ENCODE results near the gene KIFBP.

The KIFBP gene

DNA sequence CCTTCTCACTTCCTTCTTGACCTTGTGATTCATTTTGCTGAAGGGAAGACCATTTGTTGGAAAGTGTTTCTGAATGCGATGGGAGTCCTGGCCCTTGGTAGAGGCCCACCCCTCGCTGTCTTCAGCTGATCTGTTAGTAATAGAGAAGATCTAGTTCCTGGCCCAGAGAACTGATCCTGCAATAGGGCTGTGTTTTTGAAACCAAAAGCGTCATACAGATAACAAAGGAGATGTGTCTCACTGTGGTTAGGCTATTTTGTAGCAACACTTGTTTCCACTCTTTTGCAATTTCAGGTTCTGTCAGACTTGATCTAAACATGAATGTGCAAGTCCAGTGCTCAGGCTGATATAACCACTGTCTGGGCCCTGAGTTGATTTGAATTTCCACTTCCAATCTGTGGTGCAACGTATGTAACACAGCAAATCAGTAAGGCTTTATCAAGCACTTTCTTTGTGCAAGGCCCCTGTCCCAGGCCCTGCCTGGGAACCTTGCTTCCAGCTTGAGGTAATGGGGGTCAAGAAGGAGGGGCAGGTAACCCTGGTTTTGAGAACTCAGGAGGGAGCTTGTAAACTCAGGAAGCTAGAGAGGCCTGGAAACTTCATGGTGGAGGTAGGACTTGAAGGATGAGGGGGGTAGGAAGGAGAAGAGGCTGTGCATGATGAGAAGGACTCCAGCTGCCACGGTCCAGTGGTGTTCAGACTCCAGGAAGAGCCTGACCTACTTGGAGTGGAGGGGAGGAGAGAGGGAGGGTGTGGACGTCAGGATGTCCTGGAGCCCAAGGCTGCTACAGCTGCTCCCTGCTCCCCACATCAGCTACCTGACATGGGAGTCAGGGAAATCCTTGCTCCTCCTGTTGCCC is 57.1 kb downstream of the KIFBP start:
- Histone ChIP-seq H3K9me3 (ENCODE audit: insufficient read depth, low read depth, low read length) (no peaks in the 10 kb centered on the region), H3K79me2 (ENCODE audit: insufficient read depth, low read length) (no peaks in the 10 kb centered on the region), H4K20me1 (ENCODE audit: insufficient read depth, low read length, poor library complexity, severe bottlenecking) (no peaks in the 10 kb centered on the region), H3K9ac (ENCODE audit: low read depth, low read length, poor library complexity, severe bottlenecking) (no peak overlapping the region), H2AFZ (ENCODE audit: low read length) (peak overlapping the region; percentile 16; the same call in 1 of the 2 replicates), H3K27me3 (ENCODE audit: insufficient read depth, low read length, poor library complexity, severe bottlenecking) (no peaks in the 10 kb centered on the region), H3K9me2 (replicated peaks; ENCODE audit: low read depth, low read length) (no peaks in the 10 kb centered on the region), H3K4me3 (ENCODE audit: low read length, poor library complexity, severe bottlenecking) (no peak overlapping the region), H3K4me2 (ENCODE audit: low read depth, low read length, poor library complexity, severe bottlenecking) (no peak overlapping the region), H3K36me3 (ENCODE audit: insufficient read depth, low read length) (no peaks in the 10 kb centered on the region), H3K4me1 (ENCODE audit: insufficient read depth, low read length, poor library complexity, severe bottlenecking) (no peaks in the 10 kb centered on the region), H3F3A (ENCODE audit: low read depth) (no peaks in the 10 kb centered on the region)
- TF ChIP-seq, protein P1, sequence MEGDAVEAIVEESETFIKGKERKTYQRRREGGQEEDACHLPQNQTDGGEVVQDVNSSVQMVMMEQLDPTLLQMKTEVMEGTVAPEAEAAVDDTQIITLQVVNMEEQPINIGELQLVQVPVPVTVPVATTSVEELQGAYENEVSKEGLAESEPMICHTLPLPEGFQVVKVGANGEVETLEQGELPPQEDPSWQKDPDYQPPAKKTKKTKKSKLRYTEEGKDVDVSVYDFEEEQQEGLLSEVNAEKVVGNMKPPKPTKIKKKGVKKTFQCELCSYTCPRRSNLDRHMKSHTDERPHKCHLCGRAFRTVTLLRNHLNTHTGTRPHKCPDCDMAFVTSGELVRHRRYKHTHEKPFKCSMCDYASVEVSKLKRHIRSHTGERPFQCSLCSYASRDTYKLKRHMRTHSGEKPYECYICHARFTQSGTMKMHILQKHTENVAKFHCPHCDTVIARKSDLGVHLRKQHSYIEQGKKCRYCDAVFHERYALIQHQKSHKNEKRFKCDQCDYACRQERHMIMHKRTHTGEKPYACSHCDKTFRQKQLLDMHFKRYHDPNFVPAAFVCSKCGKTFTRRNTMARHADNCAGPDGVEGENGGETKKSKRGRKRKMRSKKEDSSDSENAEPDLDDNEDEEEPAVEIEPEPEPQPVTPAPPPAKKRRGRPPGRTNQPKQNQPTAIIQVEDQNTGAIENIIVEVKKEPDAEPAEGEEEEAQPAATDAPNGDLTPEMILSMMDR (conservative IDR thresholded peaks at IDR 0.05; ENCODE audit: low read length): no peak
- TF ChIP-seq EZH2phosphoT487 (IDR thresholded peaks at IDR 0.05; ENCODE audit: borderline replicate concordance): no peak

DNA sequence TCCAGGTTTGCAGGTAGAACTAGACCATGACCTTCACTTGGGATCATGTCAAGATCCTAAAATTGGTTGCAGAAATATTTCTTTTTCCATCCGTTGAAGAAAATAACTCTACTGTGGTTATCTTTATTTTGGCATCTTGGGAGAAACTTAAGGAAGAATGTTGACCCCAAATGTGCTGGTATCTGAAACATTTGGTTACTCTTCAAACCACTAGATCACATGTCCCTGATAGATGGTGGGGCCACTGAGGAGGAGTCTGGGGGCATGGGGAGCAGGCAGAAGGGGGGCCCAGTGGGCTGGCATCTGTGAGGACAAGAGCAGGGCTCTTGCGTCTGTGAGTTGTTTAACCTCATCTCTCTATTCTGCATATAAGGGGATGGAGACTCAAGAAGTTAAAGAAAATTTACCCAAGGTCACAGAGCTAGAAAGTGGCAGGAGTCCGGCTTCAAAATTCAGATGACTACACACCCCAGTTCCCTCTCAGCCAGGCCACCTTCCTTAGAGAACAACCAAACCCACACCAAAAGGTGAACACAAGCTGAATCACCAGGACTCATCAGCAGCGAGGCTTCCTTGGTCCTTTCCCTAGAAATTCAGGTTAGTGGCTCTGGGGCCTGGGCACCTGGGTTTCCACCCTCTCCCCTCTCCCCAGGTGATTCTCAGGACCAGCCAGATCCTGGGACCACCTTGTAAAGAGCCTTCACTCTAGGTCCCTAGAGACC is 58.7 kb downstream of the KIFBP start:
- Histone ChIP-seq H4K20me1 (ENCODE audit: insufficient read depth, low read length, poor library complexity, severe bottlenecking) (no peaks in the 10 kb centered on the region), H3K4me1 (ENCODE audit: insufficient read depth, low read length, poor library complexity, severe bottlenecking) (no peaks in the 10 kb centered on the region), H3K27me3 (ENCODE audit: insufficient read depth, low read length, poor library complexity, severe bottlenecking) (no peaks in the 10 kb centered on the region), H3K9me2 (replicated peaks; ENCODE audit: low read depth, low read length) (no peaks in the 10 kb centered on the region), H3K9ac (ENCODE audit: low read depth, low read length, poor library complexity, severe bottlenecking) (no peak overlapping the region), H3K4me2 (ENCODE audit: low read depth, low read length, poor library complexity, severe bottlenecking) (no peak overlapping the region), H3K4me3 (ENCODE audit: low read length, poor library complexity, severe bottlenecking) (no peak overlapping the region), H2AFZ (ENCODE audit: low read length) (no peak overlapping the region), H3K36me3 (ENCODE audit: insufficient read depth, low read length) (no peaks in the 10 kb centered on the region), H3F3A (ENCODE audit: low read depth) (no peaks in the 10 kb centered on the region), H3K79me2 (ENCODE audit: insufficient read depth, low read length) (no peaks in the 10 kb centered on the region), H3K9me3 (ENCODE audit: insufficient read depth, low read depth, low read length) (no peaks in the 10 kb centered on the region)
- TF ChIP-seq, protein P1 (conservative IDR thresholded peaks at IDR 0.05; ENCODE audit: low read length): no peak
- no peak for TF ChIP-seq EZH2phosphoT487 (IDR thresholded peaks at IDR 0.05; ENCODE audit: borderline replicate concordance)

DNA sequence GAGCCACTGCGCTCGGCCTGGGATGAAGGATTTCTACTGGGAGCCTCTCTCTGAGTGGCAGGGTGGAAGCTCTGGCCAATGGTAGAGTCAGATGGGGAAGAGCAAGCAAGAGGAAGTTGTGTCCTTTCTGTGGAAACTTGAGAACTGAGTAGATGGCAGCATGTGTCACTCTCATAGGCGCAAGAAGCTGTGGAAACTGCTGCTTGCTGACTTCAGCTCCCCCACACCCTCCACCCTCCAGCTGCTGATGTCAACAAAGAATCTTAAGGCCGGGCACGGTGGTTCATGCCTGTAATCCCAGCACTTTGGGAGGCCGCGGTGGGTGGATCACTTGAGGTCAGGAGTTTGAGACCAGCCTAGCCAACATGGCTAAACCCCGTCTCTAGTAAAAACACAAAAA is 59.5 kb downstream of the KIFBP start:
- TF ChIP-seq, protein P1 (conservative IDR thresholded peaks at IDR 0.05; ENCODE audit: low read length): no peak
- TF ChIP-seq EZH2phosphoT487 (IDR thresholded peaks at IDR 0.05; ENCODE audit: borderline replicate concordance): no peak
- H3F3A ChIP-seq (ENCODE audit: low read depth): no peaks in the 10 kb centered on the region
- no peaks in the 10 kb centered on the region for H3K9me3 ChIP-seq (ENCODE audit: insufficient read depth, low read depth, low read length)
- H3K79me2 ChIP-seq (ENCODE audit: insufficient read depth, low read length): no peaks in the 10 kb centered on the region
- H3K9me2 ChIP-seq (replicated peaks; ENCODE audit: low read depth, low read length): no peaks in the 10 kb centered on the region
- no peak overlapping the region for H3K9ac ChIP-seq (ENCODE audit: low read depth, low read length, poor library complexity, severe bottlenecking)
- H3K4me2 ChIP-seq (ENCODE audit: low read depth, low read length, poor library complexity, severe bottlenecking): no peak overlapping the region
- no peaks in the 10 kb centered on the region for H3K36me3 ChIP-seq (ENCODE audit: insufficient read depth, low read length)
- no peak overlapping the region for H3K4me3 ChIP-seq (ENCODE audit: low read length, poor library complexity, severe bottlenecking)
- no peaks in the 10 kb centered on the region for H3K4me1 ChIP-seq (ENCODE audit: insufficient read depth, low read length, poor library complexity, severe bottlenecking)
- no peaks in the 10 kb centered on the region for H4K20me1 ChIP-seq (ENCODE audit: insufficient read depth, low read length, poor library complexity, severe bottlenecking)
- no peak overlapping the region for H2AFZ ChIP-seq (ENCODE audit: low read length)
- no peaks in the 10 kb centered on the region for H3K27me3 ChIP-seq (ENCODE audit: insufficient read depth, low read length, poor library complexity, severe bottlenecking)

All from Loucy (cell line).